ENCODE data around the gene WDR31. TPM values are rescaled to one million over a fixed set of nuclear protein-coding genes. Genes with fewer than 3 reads are reported as not detected.

The WDR31 gene
- polyA plus RNA-seq, 1 donor from 2014 or later = 0.13 TPM

GRCh38 chr9:113328045-113328782 lies 11.9 kb downstream of the WDR31 start:
- Mint-ChIP-seq H3K27ac (no peak overlapping the region), H3K36me3 (peaks cover 4% of the 10 kb centered on the region), H3K4me3 (no peak overlapping the region), H3K9me3 (peaks cover 0 to 4% (median 3%) of the 10 kb centered on the region in 3 donors), H3K27me3 (no peaks in the 10 kb centered on the region), H3K4me1 (peaks cover 0 to 2% (median 0%) of the 10 kb centered on the region in 3 donors)

- H3K9me3 Mint-ChIP-seq = no peaks in the 10 kb centered on the region
- peaks cover 4% of the 10 kb centered on the region for H3K36me3 Mint-ChIP-seq
- H3K27me3 Mint-ChIP-seq = no peaks in the 10 kb centered on the region
- H3K27ac Mint-ChIP-seq = no peak overlapping the region
- H3K4me1 Mint-ChIP-seq = peaks cover 0 to 2% (median 0%) of the 10 kb centered on the region in 3 donors
- no peak overlapping the region for H3K4me3 Mint-ChIP-seq
Observed at GRCh38 chr9:113326230-113326629, 13.8 kb downstream of the WDR31 start.

- Mint-ChIP-seq H3K36me3 (no peaks in the 10 kb centered on the region), H3K27ac (no peak overlapping the region), H3K4me3 (no peak overlapping the region), H3K4me1 (no peaks in the 10 kb centered on the region), H3K9me3 (no peaks in the 10 kb centered on the region), H3K27me3 (no peaks in the 10 kb centered on the region)
Observed at GRCh38 chr9:113322671-113323070, 17.4 kb downstream of the WDR31 start.

GRCh38 chr9:113320051-113320450 lies 20.0 kb downstream of the WDR31 start:
- H3K9me3 Mint-ChIP-seq = no peaks in the 10 kb centered on the region
- peaks cover 3% of the 10 kb centered on the region for H3K36me3 Mint-ChIP-seq
- no peak overlapping the region for H3K27ac Mint-ChIP-seq
- H3K4me3 Mint-ChIP-seq = no peak overlapping the region
- H3K27me3 Mint-ChIP-seq = no peaks in the 10 kb centered on the region
- peaks cover 0 to 1% (median 0%) of the 10 kb centered on the region in 3 donors for H3K4me1 Mint-ChIP-seq

GRCh38 chr9:113319054-113319453 lies 21.0 kb downstream of the WDR31 start:
- H3K9me3 Mint-ChIP-seq = no peaks in the 10 kb centered on the region
- no peak overlapping the region for H3K4me3 Mint-ChIP-seq
- H3K4me1 Mint-ChIP-seq = peaks cover 0 to 1% (median 0%) of the 10 kb centered on the region in 3 donors
- no peaks in the 10 kb centered on the region for H3K27me3 Mint-ChIP-seq
- H3K36me3 Mint-ChIP-seq = peaks cover 3% of the 10 kb centered on the region
- no peak overlapping the region for H3K27ac Mint-ChIP-seq

GRCh38 chr9:113317777-113318176 lies 22.3 kb downstream of the WDR31 start:
- Mint-ChIP-seq H3K4me1 (peaks cover 0 to 1% (median 0%) of the 10 kb centered on the region in 3 donors), H3K9me3 (no peaks in the 10 kb centered on the region), H3K27me3 (no peaks in the 10 kb centered on the region), H3K27ac (peak overlapping the region in 1 of 3 donors; percentile 56), H3K4me3 (no peak overlapping the region), H3K36me3 (peaks cover 3% of the 10 kb centered on the region)

GRCh38 chr9:113316030-113316429 lies 24.0 kb downstream of the WDR31 start:
- Mint-ChIP-seq H3K4me1 (peaks cover 0 to 1% (median 0%) of the 10 kb centered on the region in 3 donors), H3K36me3 (peaks cover 3% of the 10 kb centered on the region), H3K27me3 (no peaks in the 10 kb centered on the region), H3K9me3 (no peaks in the 10 kb centered on the region), H3K27ac (no peak overlapping the region), H3K4me3 (no peak overlapping the region)

GRCh38 chr9:113315231-113315630 lies 24.8 kb downstream of the WDR31 start:
- no peaks in the 10 kb centered on the region for H3K9me3 Mint-ChIP-seq
- H3K4me1 Mint-ChIP-seq = peaks cover 0 to 1% (median 0%) of the 10 kb centered on the region in 3 donors
- H3K4me3 Mint-ChIP-seq = no peak overlapping the region
- H3K27ac Mint-ChIP-seq = no peak overlapping the region
- no peaks in the 10 kb centered on the region for H3K27me3 Mint-ChIP-seq
- peaks cover 3% of the 10 kb centered on the region for H3K36me3 Mint-ChIP-seq

GRCh38 chr9:113313261-113313660 lies 26.8 kb downstream of the WDR31 start:
- Mint-ChIP-seq H3K27ac (no peak overlapping the region), H3K27me3 (peaks cover 2% of the 10 kb centered on the region), H3K36me3 (peaks cover 3% of the 10 kb centered on the region), H3K9me3 (no peaks in the 10 kb centered on the region), H3K4me3 (no peak overlapping the region), H3K4me1 (peaks cover 0 to 1% (median 0%) of the 10 kb centered on the region in 3 donors)

- Mint-ChIP-seq H3K9me3 (no peaks in the 10 kb centered on the region), H3K4me3 (no peak overlapping the region), H3K27me3 (peaks cover 2% of the 10 kb centered on the region), H3K27ac (no peak overlapping the region), H3K36me3 (peaks cover 1% of the 10 kb centered on the region), H3K4me1 (no peaks in the 10 kb centered on the region)
Observed at GRCh38 chr9:113311961-113312360, 28.1 kb downstream of the WDR31 start.

GRCh38 chr9:113310538-113310937 lies 29.5 kb downstream of the WDR31 start:
- Mint-ChIP-seq H3K27me3 (peaks cover 7% of the 10 kb centered on the region), H3K9me3 (no peaks in the 10 kb centered on the region), H3K4me1 (no peaks in the 10 kb centered on the region), H3K27ac (no peak overlapping the region), H3K36me3 (no peaks in the 10 kb centered on the region), H3K4me3 (no peak overlapping the region)

GRCh38 chr9:113309204-113309813 lies 30.8 kb downstream of the WDR31 start:
- H3K36me3 Mint-ChIP-seq = no peaks in the 10 kb centered on the region
- H3K27me3 Mint-ChIP-seq = peaks cover 10% of the 10 kb centered on the region
- H3K4me1 Mint-ChIP-seq = no peaks in the 10 kb centered on the region
- H3K27ac Mint-ChIP-seq = no peak overlapping the region
- H3K4me3 Mint-ChIP-seq = no peak overlapping the region
- H3K9me3 Mint-ChIP-seq = no peaks in the 10 kb centered on the region

GRCh38 chr9:113307396-113307975 lies 32.6 kb downstream of the WDR31 start:
- Mint-ChIP-seq H3K27ac (no peak overlapping the region), H3K4me1 (peaks cover 0 to 3% (median 0%) of the 10 kb centered on the region in 3 donors), H3K9me3 (no peaks in the 10 kb centered on the region), H3K4me3 (no peak overlapping the region), H3K27me3 (peaks cover 13% of the 10 kb centered on the region), H3K36me3 (no peaks in the 10 kb centered on the region)

- no peak overlapping the region for H3K27ac Mint-ChIP-seq
- H3K4me3 Mint-ChIP-seq = no peak overlapping the region
- no peaks in the 10 kb centered on the region for H3K9me3 Mint-ChIP-seq
- H3K27me3 Mint-ChIP-seq = peaks cover 13% of the 10 kb centered on the region
- peaks cover 0 to 3% (median 0%) of the 10 kb centered on the region in 3 donors for H3K4me1 Mint-ChIP-seq
- no peaks in the 10 kb centered on the region for H3K36me3 Mint-ChIP-seq
Observed at GRCh38 chr9:113306566-113306965, 33.5 kb downstream of the WDR31 start.

- no peaks in the 10 kb centered on the region for H3K9me3 Mint-ChIP-seq
Observed at GRCh38 chr9:113302792-113303418, 37.2 kb downstream of the WDR31 start, which contains the start of gene RNF183. TSS of gene RNF183 (minus strand) at chr9:113303376. CDS start at chr9:113298184, 5,192 bp downstream.

More at GRCh38 chr9:113302792-113303418, 37.2 kb downstream of the WDR31 start, which contains the start of gene RNF183:
- Mint-ChIP-seq H3K27me3 (peaks cover 15% of the 10 kb centered on the region), H3K27ac (no peak within 1 kb of the TSS), H3K4me3 (no peak within 1 kb of the TSS), H3K4me1 (peaks cover 0 to 3% (median 0%) of the 10 kb centered on the region in 3 donors), H3K36me3 (no peaks in the 10 kb centered on the region)
